Coronary artery (tissue), 2 donors: ENCODE data around the gene SUSD6.
A peak's percentile ranks its signal among the peaks of the same experiment; 100 is the strongest.

Experiments
- DNase-seq: peaks from one replicate; pipeline ENCODE4 v3.0.0-alpha.2; 2017; ENCODE audit warnings: low spot score
- H3K27ac ChIP-seq, 2 donors: fragments of 200-600 bp; sonication (generic); one replicate each; pipeline ENCODE4 v1.5.1; 2016 to 2019
- H3K4me3 ChIP-seq: fragments of 200-600 bp; sonication (generic); 2 replicates; pipeline ENCODE4 v1.5.1; 2016; ENCODE audit warnings: mild to moderate bottlenecking, moderate library complexity
- TF ChIP-seq, protein P1 (sequence below): fragments of 200-600 bp; sonication (generic); IDR thresholded peaks from one replicate; pipeline ENCODE4 v1.5.1; 2019; ENCODE audit warnings: antibody characterized with exemption

Gene SUSD6

DNA sequence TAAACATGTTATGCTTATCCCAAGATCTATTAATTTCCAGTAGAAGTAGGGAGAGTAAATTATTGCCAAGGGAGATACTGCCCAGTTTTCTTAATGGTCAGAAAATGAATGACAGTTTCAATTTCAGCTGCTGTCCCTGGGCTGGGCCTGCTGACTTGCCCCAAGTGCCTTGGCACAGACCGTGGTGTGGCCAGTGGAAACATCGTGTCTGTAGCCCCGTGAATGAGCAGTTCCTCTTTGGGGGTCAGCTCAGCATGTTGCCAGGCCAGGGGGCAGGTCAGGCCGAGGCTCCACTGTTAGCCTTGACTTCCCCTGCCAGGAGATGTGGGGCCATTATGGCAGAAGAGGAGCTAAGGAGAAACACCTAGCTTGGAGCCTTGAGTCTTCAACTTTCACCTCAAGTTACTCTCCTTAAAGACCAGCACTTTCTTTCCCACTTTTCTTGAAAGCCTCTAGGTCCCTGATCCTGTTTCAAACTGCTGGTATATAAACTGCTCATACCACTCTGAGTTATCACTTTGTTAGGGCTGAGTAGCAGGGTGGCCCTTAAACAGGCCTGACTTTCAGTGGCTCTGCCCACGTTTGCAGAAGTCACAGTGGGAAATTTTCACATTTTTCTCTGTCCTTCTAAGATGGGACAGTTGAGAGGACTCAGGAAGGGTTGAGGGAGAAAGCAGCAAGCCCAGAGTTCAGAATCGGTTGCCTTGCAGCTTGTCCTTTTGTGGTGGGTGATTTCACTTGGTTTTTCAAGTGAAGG, 73.2 kb downstream of the SUSD6 start:
- Histone ChIP-seq H3K4me3 (no peak overlapping the region), H3K27ac (peak overlapping the region in 1 of 2 donors; percentile 38)
- TF ChIP-seq, protein P1, sequence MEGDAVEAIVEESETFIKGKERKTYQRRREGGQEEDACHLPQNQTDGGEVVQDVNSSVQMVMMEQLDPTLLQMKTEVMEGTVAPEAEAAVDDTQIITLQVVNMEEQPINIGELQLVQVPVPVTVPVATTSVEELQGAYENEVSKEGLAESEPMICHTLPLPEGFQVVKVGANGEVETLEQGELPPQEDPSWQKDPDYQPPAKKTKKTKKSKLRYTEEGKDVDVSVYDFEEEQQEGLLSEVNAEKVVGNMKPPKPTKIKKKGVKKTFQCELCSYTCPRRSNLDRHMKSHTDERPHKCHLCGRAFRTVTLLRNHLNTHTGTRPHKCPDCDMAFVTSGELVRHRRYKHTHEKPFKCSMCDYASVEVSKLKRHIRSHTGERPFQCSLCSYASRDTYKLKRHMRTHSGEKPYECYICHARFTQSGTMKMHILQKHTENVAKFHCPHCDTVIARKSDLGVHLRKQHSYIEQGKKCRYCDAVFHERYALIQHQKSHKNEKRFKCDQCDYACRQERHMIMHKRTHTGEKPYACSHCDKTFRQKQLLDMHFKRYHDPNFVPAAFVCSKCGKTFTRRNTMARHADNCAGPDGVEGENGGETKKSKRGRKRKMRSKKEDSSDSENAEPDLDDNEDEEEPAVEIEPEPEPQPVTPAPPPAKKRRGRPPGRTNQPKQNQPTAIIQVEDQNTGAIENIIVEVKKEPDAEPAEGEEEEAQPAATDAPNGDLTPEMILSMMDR: no peak
- no peak for DNase-seq

DNA sequence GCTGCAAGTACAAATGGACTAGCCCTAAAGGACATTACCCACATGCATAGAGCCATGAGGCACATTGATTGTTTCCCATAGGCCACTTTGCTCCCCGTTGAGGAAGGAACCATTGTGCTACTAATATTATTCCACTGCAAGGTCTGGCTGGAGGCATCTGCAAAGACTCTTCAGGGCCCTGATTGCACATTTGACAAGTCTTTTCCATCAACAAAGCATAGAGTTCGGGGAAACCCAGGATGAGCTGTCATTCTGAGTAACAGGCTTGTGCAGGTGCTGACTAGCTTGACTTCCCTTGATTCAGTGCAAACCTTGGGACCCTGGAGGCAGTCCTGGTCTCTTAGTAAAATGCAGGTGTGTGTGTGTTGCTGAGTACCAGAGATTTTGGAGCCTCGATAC, 73.8 kb downstream of the SUSD6 start:
- peak overlapping the region in 1 of 2 donors; percentile 38 for H3K27ac ChIP-seq
- DNase-seq: no peak
- TF ChIP-seq, protein P1: no peak

DNA sequence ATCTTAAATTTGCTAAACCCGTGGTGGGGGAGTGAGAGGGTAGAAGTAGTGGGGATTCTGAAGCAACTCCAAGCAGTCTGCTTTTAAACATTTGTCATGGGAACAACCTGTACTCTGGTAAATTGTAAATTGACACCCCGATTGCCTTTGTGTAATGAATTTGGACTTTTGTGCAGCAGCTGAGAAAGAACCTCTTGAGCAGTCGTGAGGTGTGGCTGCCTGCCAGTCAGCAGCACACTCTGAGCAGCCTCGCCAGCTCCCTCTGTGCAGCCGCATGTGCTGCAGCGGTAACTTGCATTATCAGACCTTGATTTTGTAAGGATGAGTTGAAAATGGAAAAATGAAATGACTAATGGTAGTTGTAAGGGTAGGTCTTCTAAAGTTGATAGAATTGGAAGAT, 74.3 kb downstream of the SUSD6 start:
- TF ChIP-seq, protein P1: no peak
- Histone ChIP-seq H3K4me3 (no peak overlapping the region), H3K27ac (no peak overlapping the region)
- DNase-seq: no peak

More for the DNA sequence above, 73.8 kb downstream of the SUSD6 start:
- H3K4me3 ChIP-seq: no peak overlapping the region

DNA sequence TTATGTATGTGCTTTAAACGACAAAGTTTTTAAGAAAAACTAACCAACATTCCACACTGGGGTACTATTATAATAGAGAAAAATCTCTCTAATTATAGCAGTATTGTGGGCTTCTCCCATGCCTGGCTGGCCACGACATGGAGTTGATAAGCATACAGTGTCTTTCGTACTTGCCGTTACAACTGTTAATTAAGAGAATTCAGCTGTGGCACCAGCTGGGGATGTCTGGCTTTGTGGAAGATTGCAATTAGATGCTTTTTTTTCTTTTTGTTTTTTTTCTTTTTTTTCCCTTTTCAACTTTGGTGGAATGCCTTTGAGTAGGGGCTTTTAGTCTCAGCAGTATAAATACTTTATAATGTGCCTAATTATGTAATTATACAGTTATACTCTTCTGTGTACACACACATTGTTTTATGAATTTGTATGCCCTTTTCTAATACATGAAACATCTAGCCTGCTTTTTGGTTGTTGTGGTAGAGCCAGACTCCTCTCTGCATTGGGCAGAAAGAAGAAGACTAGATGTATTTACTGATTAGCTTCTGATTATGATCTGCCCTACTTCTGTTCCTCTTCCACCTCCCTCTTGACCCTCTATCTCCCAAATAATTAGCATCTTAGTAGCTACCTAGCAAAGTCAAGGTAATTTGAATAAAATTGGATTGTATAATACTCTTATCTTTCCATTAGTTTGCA, 76.4 kb downstream of the SUSD6 start:
- no peak for DNase-seq
- Histone ChIP-seq H3K4me3 (no peak overlapping the region), H3K27ac (no peak overlapping the region)
- TF ChIP-seq, protein P1: no peak

DNA sequence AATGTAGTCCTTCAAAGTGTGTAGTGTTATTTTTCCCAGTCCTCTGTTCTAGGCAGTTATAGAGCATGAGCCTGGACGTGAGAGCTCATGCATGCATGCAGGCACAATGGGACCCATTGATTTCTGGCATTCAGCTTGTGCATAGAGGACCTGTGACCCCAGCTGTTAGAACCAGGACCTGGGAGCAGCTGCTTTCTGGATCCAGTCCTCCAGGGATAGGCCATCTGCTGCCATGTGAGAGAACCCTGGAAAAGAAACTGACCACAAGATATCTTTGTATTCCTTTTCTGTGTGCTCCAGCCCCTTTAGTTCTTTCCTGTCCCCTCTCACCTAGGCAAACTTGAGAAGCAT, 76.9 kb downstream of the SUSD6 start:
- no peak for DNase-seq
- Histone ChIP-seq H3K4me3 (no peak overlapping the region), H3K27ac (no peak overlapping the region)
- TF ChIP-seq, protein P1: no peak

DNA sequence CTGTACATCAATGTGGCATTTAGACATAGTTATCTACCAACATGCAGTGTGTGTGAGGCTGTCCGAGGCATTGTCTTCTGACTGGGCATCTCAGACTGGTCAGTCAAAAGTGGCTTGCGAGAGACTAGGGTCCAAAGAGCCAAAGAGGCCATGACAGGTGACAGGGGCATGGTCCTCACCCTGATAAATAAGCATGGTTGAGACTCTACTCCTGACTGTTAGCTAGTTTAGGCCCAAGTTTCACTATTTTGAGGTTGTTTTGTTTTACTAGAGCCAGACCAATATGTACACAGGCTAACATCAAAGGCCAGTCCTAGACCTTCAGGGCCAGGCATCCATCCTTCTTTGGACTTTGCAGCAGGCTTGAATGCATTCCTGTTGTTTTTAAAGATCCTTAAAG, 78.6 kb downstream of the SUSD6 start:
- H3K4me3 ChIP-seq: no peak overlapping the region
- H3K27ac ChIP-seq: no peak overlapping the region
- no peak for DNase-seq
- TF ChIP-seq, protein P1: no peak

DNA sequence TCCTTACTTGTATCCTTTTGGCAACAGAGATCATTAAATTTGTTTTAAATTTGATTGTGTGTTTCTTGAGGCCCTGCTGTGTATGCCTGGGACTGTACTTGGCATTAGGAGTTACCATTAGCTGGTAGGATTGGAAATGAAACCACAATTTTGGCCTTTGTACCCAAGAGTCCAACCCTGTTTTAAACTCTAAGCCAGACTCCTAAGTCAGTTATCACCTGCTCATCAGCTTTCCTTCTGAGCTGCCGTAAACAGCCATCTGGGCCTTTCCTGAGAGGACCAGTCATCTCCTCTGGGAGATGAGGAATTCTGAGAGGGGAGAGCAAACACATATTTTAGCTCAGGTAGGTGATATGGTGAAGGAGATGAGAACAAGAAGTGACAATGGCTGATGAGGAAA, 81.2 kb downstream of the SUSD6 start:
- TF ChIP-seq, protein P1: no peak
- DNase-seq: no peak
- Histone ChIP-seq H3K4me3 (no peak overlapping the region), H3K27ac (peak overlapping the region in 1 of 2 donors; percentile 66)
